ENCODE results near the gene F12. TPM values are rescaled to one million over a fixed set of nuclear protein-coding genes. Genes with fewer than 3 reads are reported as not detected.
"Not testable (repeated sequence)": the region's sequence is repeated elsewhere in the genome, so short reads cannot be mapped to it uniquely, and the experiment has no call there.

The F12 gene
- total RNA-seq, 1 donor from 2014 or later, result 2.8 TPM

- intact Hi-C loops (cut with micrococcal nuclease), result loop anchor here (5.0 kb wide), 1 partner anchor 418 kb away; the partner anchor contains the start of gene UIMC1
- H3K9me3 Mint-ChIP-seq, result no peaks in the 10 kb centered on the region
- no peaks in the 10 kb centered on the region for H3K27me3 Mint-ChIP-seq
- peaks cover 25% of the 10 kb centered on the region for H3K36me3 Mint-ChIP-seq (ENCODE audit: low read depth)
- peaks cover 45% of the 10 kb centered on the region for H3K4me1 Mint-ChIP-seq
- no peak for DNase-seq
- H3K27ac Mint-ChIP-seq, result peak overlapping the region; percentile 98
- H3K4me3 Mint-ChIP-seq, result peak overlapping the region; percentile 93
Measured at GRCh38 chr5:177425196-177425800, 15.9 kb upstream of the F12 start.

- Mint-ChIP-seq H3K27ac (no peak overlapping the region), H3K36me3 (ENCODE audit: low read depth) (peaks cover 10% of the 10 kb centered on the region), H3K4me3 (no peak overlapping the region), H3K9me3 (no peaks in the 10 kb centered on the region), H3K27me3 (no peaks in the 10 kb centered on the region), H3K4me1 (peaks cover 29% of the 10 kb centered on the region)
- DNase-seq, result no peak
- intact Hi-C loops (cut with micrococcal nuclease), result no loop called here
Measured at GRCh38 chr5:177423671-177424070, 14.3 kb upstream of the F12 start.

GRCh38 chr5:177421062-177421798, 11.9 kb upstream of the F12 start:
- Mint-ChIP-seq H3K4me3 (no peak overlapping the region), H3K27me3 (no peaks in the 10 kb centered on the region), H3K4me1 (peaks cover 17% of the 10 kb centered on the region), H3K27ac (no peak overlapping the region), H3K9me3 (no peaks in the 10 kb centered on the region), H3K36me3 (ENCODE audit: low read depth) (no peaks in the 10 kb centered on the region)
- intact Hi-C loops (cut with micrococcal nuclease), result no loop called here
- no peak for DNase-seq

GRCh38 chr5:177420472-177420871, 11.1 kb upstream of the F12 start:
- H3K4me3 Mint-ChIP-seq; H3K9me3 Mint-ChIP-seq; intact Hi-C loops (cut with micrococcal nuclease); H3K36me3 Mint-ChIP-seq (ENCODE audit: low read depth); DNase-seq; H3K27ac Mint-ChIP-seq; H3K27me3 Mint-ChIP-seq: not testable (repeated sequence)
- peaks cover 12% of the 10 kb centered on the region for H3K4me1 Mint-ChIP-seq

- intact Hi-C loops (cut with micrococcal nuclease), result no loop called here
- H3K36me3 Mint-ChIP-seq (ENCODE audit: low read depth), result no peaks in the 10 kb centered on the region
- no peak for DNase-seq
- no peaks in the 10 kb centered on the region for H3K27me3 Mint-ChIP-seq
- no peak overlapping the region for H3K27ac Mint-ChIP-seq
- no peak overlapping the region for H3K4me3 Mint-ChIP-seq
- no peaks in the 10 kb centered on the region for H3K9me3 Mint-ChIP-seq
- peaks cover 4% of the 10 kb centered on the region for H3K4me1 Mint-ChIP-seq
Measured at GRCh38 chr5:177419046-177419445, 9.7 kb upstream of the F12 start.

GRCh38 chr5:177417081-177417480, 7.7 kb upstream of the F12 start:
- DNase-seq; H3K4me3 Mint-ChIP-seq; H3K27ac Mint-ChIP-seq; H3K36me3 Mint-ChIP-seq (ENCODE audit: low read depth); intact Hi-C loops (cut with micrococcal nuclease); H3K9me3 Mint-ChIP-seq; H3K27me3 Mint-ChIP-seq: not testable (repeated sequence)
- peaks cover 13% of the 10 kb centered on the region for H3K4me1 Mint-ChIP-seq

- DNase-seq, result no peak
- intact Hi-C loops (cut with micrococcal nuclease), result no loop called here
- H3K27me3 Mint-ChIP-seq, result no peaks in the 10 kb centered on the region
- H3K4me3 Mint-ChIP-seq, result no peak overlapping the region
- peaks cover 24% of the 10 kb centered on the region for H3K4me1 Mint-ChIP-seq
- H3K36me3 Mint-ChIP-seq (ENCODE audit: low read depth), result no peaks in the 10 kb centered on the region
- no peaks in the 10 kb centered on the region for H3K9me3 Mint-ChIP-seq
- no peak overlapping the region for H3K27ac Mint-ChIP-seq
Measured at GRCh38 chr5:177414481-177414880, 5.1 kb upstream of the F12 start.

GRCh38 chr5:177412603-177413233, 3.4 kb upstream of the F12 start:
- H3K9me3 Mint-ChIP-seq, result no peaks in the 10 kb centered on the region
- no peak overlapping the region for H3K27ac Mint-ChIP-seq
- no peak for DNase-seq
- intact Hi-C loops (cut with micrococcal nuclease), result no loop called here
- peaks cover 24% of the 10 kb centered on the region for H3K4me1 Mint-ChIP-seq
- no peak overlapping the region for H3K4me3 Mint-ChIP-seq
- H3K27me3 Mint-ChIP-seq, result peaks cover 2% of the 10 kb centered on the region
- no peaks in the 10 kb centered on the region for H3K36me3 Mint-ChIP-seq (ENCODE audit: low read depth)

- Mint-ChIP-seq H3K36me3 (ENCODE audit: low read depth) (no peaks in the 10 kb centered on the region), H3K4me3 (no peak overlapping the region), H3K9me3 (no peaks in the 10 kb centered on the region), H3K4me1 (peaks cover 24% of the 10 kb centered on the region), H3K27me3 (peaks cover 8% of the 10 kb centered on the region), H3K27ac (no peak overlapping the region)
- intact Hi-C loops (cut with micrococcal nuclease), result no loop called here
- DNase-seq, result no peak
Measured at GRCh38 chr5:177410575-177410974, 1.2 kb upstream of the F12 start.

- H3K36me3 Mint-ChIP-seq (ENCODE audit: low read depth), result no peaks in the 10 kb centered on the region
- no peak for DNase-seq
- H3K9me3 Mint-ChIP-seq, result no peaks in the 10 kb centered on the region
- peaks cover 32% of the 10 kb centered on the region for H3K27me3 Mint-ChIP-seq
- no peak overlapping the region for H3K27ac Mint-ChIP-seq
- peaks cover 22% of the 10 kb centered on the region for H3K4me1 Mint-ChIP-seq
- no peak overlapping the region for H3K4me3 Mint-ChIP-seq
- intact Hi-C loops (cut with micrococcal nuclease), result loop anchor here (10.0 kb wide), 1 partner anchor 189 kb away; the partner anchor contains the start of gene TMED9
Measured at GRCh38 chr5:177405805-177406204, 3.6 kb downstream of the F12 start.

GRCh38 chr5:177405312-177405711, 4.1 kb downstream of the F12 start:
- H3K4me1 Mint-ChIP-seq, result peaks cover 17% of the 10 kb centered on the region
- DNase-seq, result no peak
- H3K4me3 Mint-ChIP-seq, result no peak overlapping the region
- no peaks in the 10 kb centered on the region for H3K9me3 Mint-ChIP-seq
- intact Hi-C loops (cut with micrococcal nuclease), result loop anchor here (10.0 kb wide), 1 partner anchor 189 kb away; the partner anchor contains the start of gene TMED9
- H3K36me3 Mint-ChIP-seq (ENCODE audit: low read depth), result no peaks in the 10 kb centered on the region
- H3K27ac Mint-ChIP-seq, result no peak overlapping the region
- H3K27me3 Mint-ChIP-seq, result peaks cover 32% of the 10 kb centered on the region

- Mint-ChIP-seq H3K27ac (peak overlapping the region; percentile 29), H3K4me1 (peaks cover 17% of the 10 kb centered on the region), H3K9me3 (no peaks in the 10 kb centered on the region), H3K36me3 (ENCODE audit: low read depth) (no peaks in the 10 kb centered on the region), H3K4me3 (peak overlapping the region; percentile 88), H3K27me3 (peaks cover 33% of the 10 kb centered on the region)
- DNase-seq, result no peak
- intact Hi-C loops (cut with micrococcal nuclease), result loop anchor here (1.0 to 10.0 kb wide), 2 partner anchors 93 to 190 kb away; partner anchors contain the start of genes PDLIM7 and TMED9
Measured at GRCh38 chr5:177404641-177405179, 4.7 kb downstream of the F12 start.

- Mint-ChIP-seq H3K36me3 (ENCODE audit: low read depth) (no peaks in the 10 kb centered on the region), H3K9me3 (no peaks in the 10 kb centered on the region), H3K27ac (peak overlapping the region; percentile 67), H3K4me1 (peaks cover 17% of the 10 kb centered on the region), H3K4me3 (peak overlapping the region; percentile 88), H3K27me3 (peaks cover 33% of the 10 kb centered on the region)
- intact Hi-C loops (cut with micrococcal nuclease), result loop anchor here (1.0 to 10.0 kb wide), 4 partner anchors 25 to 191 kb away; partner anchors contain the start of genes PDLIM7 and TMED9
- peak; percentile 95 for DNase-seq
Measured at GRCh38 chr5:177403792-177404640, 5.3 kb downstream of the F12 start.

Data from activated CD4-positive, alpha-beta T cell treated with anti-CD3 and anti-CD28 coated beads, Interleukin-2, amount 10 ng/mL, durations not matched to agents 24 days and 14 days (primary cell).